ENCODE measurements around the gene SEC23B. TPM values are rescaled to one million over a fixed set of nuclear protein-coding genes. Genes with fewer than 3 reads are reported as not detected.

Gene SEC23B
- total and polyA plus RNA-seq, 2 donors (not counting 3 experiments of a cell fraction or from before 2014, with no cell fraction given): 38.0 to 44.0 TPM

- ChIA-PET CTCF (no interaction called here), POLR2A (no interaction called here)
- H3K27ac ChIP-seq (ENCODE audit: insufficient read depth, low read depth, low read length): no peak overlapping the region
- H2AFZ ChIP-seq (ENCODE audit: low read depth, low read length): no peak overlapping the region
- no peaks in the 10 kb centered on the region for H3K9me3 ChIP-seq (replicated peaks; ENCODE audit: control insufficient read depth, insufficient read depth, low read length)
- no peak overlapping the region for H3K4me2 ChIP-seq (ENCODE audit: insufficient read depth, low read length)
- H3K27me3 ChIP-seq (ENCODE audit: control insufficient read depth in 2 of 2, insufficient read depth in 2 of 2, low read length in 2 of 2): no peaks in the 10 kb centered on the region
- H3K4me3 ChIP-seq (replicated peaks in 1 of 3; ENCODE audit: insufficient read depth in 1 of 3, low read depth in 1 of 3, low read length in 3 of 3): no peak overlapping the region
- TF ChIP-seq CTCF (IDR thresholded peaks at IDR 0.05; ENCODE audit: extremely low read depth in 1 of 2, insufficient read depth in 1 of 2, low read depth in 1 of 2, low read length in 2 of 2) (no peak), GATA2 (IDR thresholded peaks at IDR 0.05; ENCODE audit: insufficient read depth, insufficient read length, low read depth, low read length) (no peak), MYC (IDR thresholded peaks at IDR 0.05; ENCODE audit: low read depth, low read length) (no peak), EZH2 (IDR thresholded peaks at IDR 0.05; ENCODE audit: borderline replicate concordance, low read depth, low read length, severe bottlenecking) (no peak), MAX (IDR thresholded peaks at IDR 0.05; ENCODE audit: insufficient read depth, insufficient read length) (no peak), FOS (IDR thresholded peaks at IDR 0.05; ENCODE audit: borderline replicate concordance, insufficient read depth, low read length) (no peak), JUN (IDR thresholded peaks at IDR 0.05; ENCODE audit: borderline replicate concordance, insufficient read depth, insufficient read length, low read depth) (no peak)
- FAIRE-seq (no peak), DNase-seq (ENCODE audit: low read depth, low spot score) (no peak)
- dilution Hi-C loops (cut with MboI; ENCODE audit: extremely low pct_ligation_motif_present, low sequenced_read_pairs): no loop called here
- no peaks in the 10 kb centered on the region for H3K4me1 ChIP-seq (ENCODE audit: control insufficient read depth, extremely low read depth, insufficient read depth, low read length)
- H3K9me1 ChIP-seq (replicated peaks; ENCODE audit: control insufficient read depth, extremely low read depth, insufficient read depth, low read length): no peaks in the 10 kb centered on the region
- intact Hi-C loops (cut with micrococcal nuclease): no loop called here
- H3K79me2 ChIP-seq (ENCODE audit: control insufficient read depth, insufficient read depth, low read length): no peaks in the 10 kb centered on the region
- BruUV-seq (replicated peaks): no TSS peak
- H4K20me1 ChIP-seq (replicated peaks; ENCODE audit: control insufficient read depth, extremely low read depth, insufficient read depth, low read length): no peaks in the 10 kb centered on the region
- H3K36me3 ChIP-seq (ENCODE audit: control insufficient read depth in 2 of 2, extremely low read depth in 1 of 2, insufficient read depth in 2 of 2, low read length in 2 of 2): peaks cover 13 to 24% of the 10 kb centered on the region in 2 experiments
- no peak overlapping the region for H3K9ac ChIP-seq (replicated peaks; ENCODE audit: extremely low read depth, insufficient read depth, low read length)
These were observed 37.8 kb downstream of the SEC23B start for GRCh38 chr20:18545566-18545965.

Data from endothelial cell of umbilical vein (primary cell).